Stimulated activated naive CD8-positive, alpha-beta T cell treated with anti-CD3 and anti-CD28 coated beads, Interleukin-15, Interleukin-2, amounts not matched to agents 100 U/mL and 50 U/mL, for 24 hours (primary cell): ENCODE data around the gene ARHGEF7.

Source experiments
- ATAC-seq: fragments of 150-1000 bp; cut with Tn5 transposase; one replicate; pipeline ENCODE4 v1.10.0; 2021
- DNase-seq: peaks from one replicate; pipeline ENCODE4 v3.0.0; 2021

The ARHGEF7 gene

GRCh38 chr13:111278743-111279652 is 163.9 kb downstream of the ARHGEF7 start:
- ATAC-seq (no peak), DNase-seq (no peak)

GRCh38 chr13:111280226-111280625 is 165.1 kb downstream of the ARHGEF7 start:
- ATAC-seq (no peak), DNase-seq (no peak)

GRCh38 chr13:111280681-111281585 is 165.8 kb downstream of the ARHGEF7 start:
- ATAC-seq (no peak), DNase-seq (no peak)

- DNase-seq (no peak), ATAC-seq (no peak)
These were observed 166.7 kb downstream of the ARHGEF7 start for GRCh38 chr13:111281751-111282311.

- DNase-seq (no peak), ATAC-seq (no peak)
These were observed 167.3 kb downstream of the ARHGEF7 start for GRCh38 chr13:111282425-111282824.

- DNase-seq (no peak), ATAC-seq (no peak)
These were observed 167.9 kb downstream of the ARHGEF7 start for GRCh38 chr13:111282997-111283396.

- ATAC-seq (no peak), DNase-seq (no peak)
These were observed 168.3 kb downstream of the ARHGEF7 start for GRCh38 chr13:111283457-111283856.

- DNase-seq (no peak), ATAC-seq (no peak)
These were observed 168.9 kb downstream of the ARHGEF7 start for GRCh38 chr13:111283991-111284390.

- no peak for DNase-seq
- no peak for ATAC-seq
These were observed 169.5 kb downstream of the ARHGEF7 start for GRCh38 chr13:111284565-111284964.

GRCh38 chr13:111286162-111286561 is 171.1 kb downstream of the ARHGEF7 start:
- DNase-seq = no peak
- ATAC-seq = no peak

GRCh38 chr13:111286749-111287148 is 171.6 kb downstream of the ARHGEF7 start:
- ATAC-seq (no peak), DNase-seq (no peak)

GRCh38 chr13:111287201-111287600 is 172.1 kb downstream of the ARHGEF7 start:
- DNase-seq = no peak
- no peak for ATAC-seq

GRCh38 chr13:111288276-111288675 is 173.2 kb downstream of the ARHGEF7 start:
- DNase-seq (no peak), ATAC-seq (no peak)

GRCh38 chr13:111289251-111289650 is 174.1 kb downstream of the ARHGEF7 start:
- no peak for ATAC-seq
- no peak for DNase-seq

GRCh38 chr13:111291908-111292307 is 176.8 kb downstream of the ARHGEF7 start:
- ATAC-seq (no peak), DNase-seq (no peak)

GRCh38 chr13:111292710-111293485 is 177.8 kb downstream of the ARHGEF7 start:
- DNase-seq = no peak
- no peak for ATAC-seq

- DNase-seq (no peak), ATAC-seq (no peak)
These were observed 180.8 kb downstream of the ARHGEF7 start for GRCh38 chr13:111295886-111296285.

- DNase-seq = no peak
- ATAC-seq = no peak
These were observed 181.3 kb downstream of the ARHGEF7 start for GRCh38 chr13:111296417-111296816.

GRCh38 chr13:111298214-111298975 is 183.3 kb downstream of the ARHGEF7 start:
- ATAC-seq (no peak), DNase-seq (no peak)

GRCh38 chr13:111302045-111302726 is 187.1 kb downstream of the ARHGEF7 start:
- no peak for DNase-seq
- no peak for ATAC-seq
